HepG2 (cell line): Measurements from ENCODE around the gene NEK8. TPM values are rescaled to one million over a fixed set of nuclear protein-coding genes. Genes with fewer than 3 reads are reported as not detected.

Experiments used
- ARID2 ChIP-seq: sonication (generic); formaldehyde crosslinking; IDR thresholded peaks from 2 replicates; pipeline ENCODE4 v1.8.1; 2022; ENCODE audit warnings: mild to moderate bottlenecking, missing genetic modification reagents, borderline replicate concordance
- ATM ChIP-seq: fragments of 450-650 bp; IDR thresholded peaks from 2 replicates; pipeline ENCODE4 v1.7.1; 2017; ENCODE audit warnings: mild to moderate bottlenecking, borderline replicate concordance
- DNMT1 ChIP-seq: sonication (generic); formaldehyde crosslinking; IDR thresholded peaks from 2 replicates; pipeline ENCODE4 v1.5.1; 2020; ENCODE audit warnings: mild to moderate bottlenecking, missing genetic modification reagents
- DPF2 ChIP-seq: sonication (generic); formaldehyde crosslinking; IDR thresholded peaks from 2 replicates; pipeline ENCODE4 v1.4.0; 2020; ENCODE audit warnings: mild to moderate bottlenecking, low read depth, missing genetic modification reagents, borderline replicate concordance
- ETV6 ChIP-seq: sonication (generic); formaldehyde crosslinking; conservative IDR thresholded peaks from 2 replicates; pipeline ENCODE4 v1.4.0; 2020; ENCODE audit warnings: missing genetic modification reagents
- GATA4 ChIP-seq: sonication (generic); IDR thresholded peaks from 2 replicates; pipeline ENCODE4 v1.6.1; 2016; ENCODE audit warnings: antibody characterized with exemption, low read depth, borderline replicate concordance
- ISX ChIP-seq: sonication (generic); formaldehyde crosslinking; conservative IDR thresholded peaks from 2 replicates; pipeline ENCODE4 v1.5.0; 2020; ENCODE audit warnings: missing genetic modification reagents
- MIXL1 ChIP-seq: IDR thresholded peaks from 2 replicates; pipeline ENCODE4 v1.6.1; 2016
- NCOR1 ChIP-seq: fragments of 200-600 bp; sonication (generic); IDR thresholded peaks from 2 replicates; pipeline ENCODE4 v1.7.0; 2017; ENCODE audit warnings: antibody characterized with exemption, low read length, borderline replicate concordance
- NFIC ChIP-seq: IDR thresholded peaks from 2 replicates; pipeline ENCODE4 v1.6.1; 2012; ENCODE audit warnings: mild to moderate bottlenecking, low read length, inconsistent platforms
- PAX8 ChIP-seq: sonication (generic); formaldehyde crosslinking; IDR thresholded peaks from 2 replicates; pipeline ENCODE4 v1.8.0; 2022; ENCODE audit warnings: mild to moderate bottlenecking, missing genetic modification reagents, borderline replicate concordance
- RBAK ChIP-seq: sonication (generic); formaldehyde crosslinking; IDR thresholded peaks from 2 replicates; pipeline ENCODE4 v1.5.1; 2020; ENCODE audit warnings: mild to moderate bottlenecking, missing genetic modification reagents
- RORA ChIP-seq: sonication (generic); formaldehyde crosslinking; IDR thresholded peaks from 2 replicates; pipeline ENCODE4 v1.5.0; 2020; ENCODE audit warnings: mild to moderate bottlenecking, missing genetic modification reagents, moderate library complexity
- SCMH1 ChIP-seq: sonication (generic); formaldehyde crosslinking; IDR thresholded peaks from 2 replicates; pipeline ENCODE4 v1.9.0; 2021; ENCODE audit warnings: missing genetic modification reagents, mild to moderate bottlenecking, borderline replicate concordance
- SPEN ChIP-seq: sonication (generic); formaldehyde crosslinking; IDR thresholded peaks from 2 replicates; pipeline ENCODE4 v1.5.1; 2020; ENCODE audit warnings: low read depth, mild to moderate bottlenecking, missing genetic modification reagents
- ZBTB38 ChIP-seq: sonication (generic); formaldehyde crosslinking; IDR thresholded peaks from 2 replicates; pipeline ENCODE4 v1.5.1; 2020; ENCODE audit warnings: mild to moderate bottlenecking, missing genetic modification reagents
- ZFYVE20 ChIP-seq: sonication (generic); formaldehyde crosslinking; IDR thresholded peaks from 2 replicates; pipeline ENCODE4 v1.8.0; 2023; ENCODE audit warnings: low read depth, mild to moderate bottlenecking, moderate library complexity, missing genetic modification reagents, borderline replicate concordance
- ZNF20 ChIP-seq: sonication (generic); formaldehyde crosslinking; IDR thresholded peaks from 2 replicates; pipeline ENCODE4 v1.4.0; 2020; ENCODE audit warnings: mild to moderate bottlenecking, moderate library complexity, missing genetic modification reagents
- ZNF24 ChIP-seq: fragments of 450-650 bp; IDR thresholded peaks from 2 replicates; pipeline ENCODE4 v1.6.1; 2017; ENCODE audit warnings: antibody characterized with exemption, mild to moderate bottlenecking
- ZNF382 ChIP-seq: sonication (generic); formaldehyde crosslinking; IDR thresholded peaks from 2 replicates; pipeline ENCODE4 v1.5.0; 2020; ENCODE audit warnings: missing genetic modification reagents, mild to moderate bottlenecking, borderline replicate concordance
- ZNF430 ChIP-seq: sonication (generic); formaldehyde crosslinking; IDR thresholded peaks from 2 replicates; pipeline ENCODE4 v1.9.0; 2021; ENCODE audit warnings: mild to moderate bottlenecking, missing genetic modification reagents
- ZNF572 ChIP-seq: sonication (generic); formaldehyde crosslinking; IDR thresholded peaks from 2 replicates; pipeline ENCODE4 v1.5.1; 2020; ENCODE audit warnings: mild to moderate bottlenecking, missing genetic modification reagents
- ZNF607 ChIP-seq: sonication (generic); formaldehyde crosslinking; IDR thresholded peaks from 2 replicates; pipeline ENCODE4 v1.5.1; 2020; ENCODE audit warnings: missing genetic modification reagents, mild to moderate bottlenecking, borderline replicate concordance
- ZNF619 ChIP-seq: sonication (generic); formaldehyde crosslinking; IDR thresholded peaks from 2 replicates; pipeline ENCODE4 v1.4.0; 2020; ENCODE audit warnings: mild to moderate bottlenecking, missing genetic modification reagents
- ZNF672 ChIP-seq: sonication (generic); formaldehyde crosslinking; IDR thresholded peaks from 2 replicates; pipeline ENCODE4 v1.8.1; 2022; ENCODE audit warnings: missing genetic modification reagents
- ZNF775 ChIP-seq: sonication (generic); formaldehyde crosslinking; IDR thresholded peaks from 2 replicates; pipeline ENCODE4 v1.4.0; 2020; ENCODE audit warnings: missing genetic modification reagents, mild to moderate bottlenecking, moderate library complexity, borderline replicate concordance
- ZNF83 ChIP-seq: sonication (generic); formaldehyde crosslinking; IDR thresholded peaks from 2 replicates; pipeline ENCODE4 v1.4.0; 2020; ENCODE audit warnings: missing genetic modification reagents, mild to moderate bottlenecking, borderline replicate concordance
- polyA plus RNA-seq, 8 experiments: library from polyadenylated mRNA; depleted of rRNA in 3 of 8; stranded (reverse) in 7 of 8; unstranded in 1 of 8; fragments of >200 nt; fragmentation: Illumina TruSeq in 4 of 8; extraction: Trizol in 4 of 8; gene quantifications; 2 replicates each; pipeline versions ENCODE4 v1.2.1 to v1.2.3, GENCODE V29; 2011 to 2016; ENCODE audit warnings: low read depth in 4 of 8, missing spikeins in 1 of 8, mixed read lengths in 1 of 8; ENCODE audit not compliant: insufficient read depth in 1 of 8
- total RNA-seq, 5 experiments: library from RNA; depleted of rRNA; stranded (reverse); fragments of >200 nt; fragmentation: Illumina TruSeq; extraction: Trizol; gene quantifications; 2 replicates each; pipeline ENCODE4 v1.2.3, GENCODE V29; 2016; ENCODE audit warnings: low read depth in 1 of 5
- TF ChIP-seq, protein P1 (sequence below): sonication (generic); formaldehyde crosslinking; IDR thresholded peaks from 2 replicates; pipeline ENCODE4 v1.4.0; 2020; ENCODE audit warnings: missing genetic modification reagents
- TF ChIP-seq, protein P2 (sequence below): IDR thresholded peaks from 2 replicates; pipeline ENCODE4 v1.6.1; 2018; ENCODE audit warnings: missing genetic modification reagents
- TF ChIP-seq, protein P3 (sequence below): sonication (generic); formaldehyde crosslinking; IDR thresholded peaks from 2 replicates; pipeline ENCODE4 v1.5.0; 2020; ENCODE audit warnings: mild to moderate bottlenecking, low read depth, missing genetic modification reagents, borderline replicate concordance

The NEK8 gene
- total and polyA plus RNA-seq, 2 of the 13 experiments (the other 11 are each of a cell fraction or from before 2014, with no cell fraction given): 5.8 to 13.5 TPM

DNA sequence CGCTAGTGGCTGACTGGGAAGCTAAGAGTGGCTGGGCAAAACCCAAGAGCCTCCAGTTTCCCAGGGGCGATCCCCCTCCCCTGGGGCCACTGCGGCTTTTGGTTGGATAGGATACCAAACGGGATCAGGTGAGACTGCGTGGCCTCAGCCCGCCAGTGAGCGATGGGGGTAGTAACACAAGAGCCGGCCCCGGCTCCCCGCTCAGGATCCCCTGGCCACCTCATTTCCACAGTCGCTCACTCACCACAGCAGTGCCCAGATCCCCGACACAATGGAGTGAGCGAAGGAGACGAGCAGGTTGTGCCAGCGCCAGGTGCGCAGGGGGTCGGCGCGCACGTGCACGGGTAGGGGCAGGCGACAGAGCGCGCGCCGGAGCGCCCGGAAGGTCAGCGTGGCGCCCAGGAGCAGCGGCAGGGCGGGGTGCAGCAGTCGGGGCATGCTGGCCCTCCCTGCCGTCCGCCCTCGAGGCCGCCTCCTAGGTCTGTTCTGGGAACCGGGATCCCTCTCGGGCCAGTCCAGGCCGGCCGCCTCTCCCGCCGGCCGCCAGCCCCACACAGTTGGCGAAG, 2.8 kb upstream of the NEK8 start (continued):
- TF ChIP-seq PAX8 (CRISPR knock-in tag) (no peak), ZNF607 (no peak; the same call in 1 of the 2 replicates), RBAK (CRISPR knock-in tag) (no peak), ZNF619 (CRISPR knock-in tag) (peak; percentile 88), ZNF24 (no peak), ZNF430 (CRISPR knock-in tag) (no peak; the same call in 1 of the 2 replicates), ATM (no peak), ISX (CRISPR knock-in tag) (no peak; the same call in 1 of the 2 replicates), MIXL1 (CRISPR knock-in tag) (no peak), ZNF20 (CRISPR knock-in tag) (no peak), ZFYVE20 (CRISPR knock-in tag) (peak; percentile 86), DNMT1 (CRISPR knock-in tag) (0 out of 2 replicates have a peak, but pooled peaks have one; percentile 53), ZNF775 (CRISPR knock-in tag) (peak; percentile 33; the same call in 1 of the 2 replicates), ZNF83 (CRISPR knock-in tag) (no peak; the same call in 1 of the 2 replicates), RORA (CRISPR knock-in tag) (no peak), SCMH1 (CRISPR knock-in tag) (no peak), ETV6 (CRISPR knock-in tag) (no peak), SPEN (CRISPR knock-in tag) (peak; percentile 54; the same call in 1 of the 2 replicates), NFIC (no peak; the same call in 1 of the 2 replicates), ZBTB38 (CRISPR knock-in tag) (peak; percentile 46; the same call in 1 of the 2 replicates), ARID2 (CRISPR knock-in tag) (0 out of 2 replicates have a peak, but pooled peaks have one; percentile 74), DPF2 (CRISPR knock-in tag) (no peak), ZNF572 (CRISPR knock-in tag) (no peak), ZNF382 (CRISPR knock-in tag) (no peak), GATA4 (no peak), NCOR1 (no peak), ZNF672 (CRISPR knock-in tag) (0 out of 2 replicates have a peak, but pooled peaks have one; percentile 68)
- TF ChIP-seq, protein P1, sequence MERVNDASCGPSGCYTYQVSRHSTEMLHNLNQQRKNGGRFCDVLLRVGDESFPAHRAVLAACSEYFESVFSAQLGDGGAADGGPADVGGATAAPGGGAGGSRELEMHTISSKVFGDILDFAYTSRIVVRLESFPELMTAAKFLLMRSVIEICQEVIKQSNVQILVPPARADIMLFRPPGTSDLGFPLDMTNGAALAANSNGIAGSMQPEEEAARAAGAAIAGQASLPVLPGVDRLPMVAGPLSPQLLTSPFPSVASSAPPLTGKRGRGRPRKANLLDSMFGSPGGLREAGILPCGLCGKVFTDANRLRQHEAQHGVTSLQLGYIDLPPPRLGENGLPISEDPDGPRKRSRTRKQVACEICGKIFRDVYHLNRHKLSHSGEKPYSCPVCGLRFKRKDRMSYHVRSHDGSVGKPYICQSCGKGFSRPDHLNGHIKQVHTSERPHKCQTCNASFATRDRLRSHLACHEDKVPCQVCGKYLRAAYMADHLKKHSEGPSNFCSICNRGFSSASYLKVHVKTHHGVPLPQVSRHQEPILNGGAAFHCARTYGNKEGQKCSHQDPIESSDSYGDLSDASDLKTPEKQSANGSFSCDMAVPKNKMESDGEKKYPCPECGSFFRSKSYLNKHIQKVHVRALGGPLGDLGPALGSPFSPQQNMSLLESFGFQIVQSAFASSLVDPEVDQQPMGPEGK (CRISPR knock-in tag): peak; percentile 69
- TF ChIP-seq, protein P2, sequence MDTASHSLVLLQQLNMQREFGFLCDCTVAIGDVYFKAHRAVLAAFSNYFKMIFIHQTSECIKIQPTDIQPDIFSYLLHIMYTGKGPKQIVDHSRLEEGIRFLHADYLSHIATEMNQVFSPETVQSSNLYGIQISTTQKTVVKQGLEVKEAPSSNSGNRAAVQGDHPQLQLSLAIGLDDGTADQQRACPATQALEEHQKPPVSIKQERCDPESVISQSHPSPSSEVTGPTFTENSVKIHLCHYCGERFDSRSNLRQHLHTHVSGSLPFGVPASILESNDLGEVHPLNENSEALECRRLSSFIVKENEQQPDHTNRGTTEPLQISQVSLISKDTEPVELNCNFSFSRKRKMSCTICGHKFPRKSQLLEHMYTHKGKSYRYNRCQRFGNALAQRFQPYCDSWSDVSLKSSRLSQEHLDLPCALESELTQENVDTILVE (CRISPR knock-in tag): no peak
- TF ChIP-seq, protein P3, sequence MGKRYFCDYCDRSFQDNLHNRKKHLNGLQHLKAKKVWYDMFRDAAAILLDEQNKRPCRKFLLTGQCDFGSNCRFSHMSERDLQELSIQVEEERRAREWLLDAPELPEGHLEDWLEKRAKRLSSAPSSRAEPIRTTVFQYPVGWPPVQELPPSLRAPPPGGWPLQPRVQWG (CRISPR knock-in tag): no peak
